H9 (cell line): ENCODE data around the gene KRTAP2-1. TPM values are rescaled to one million over a fixed set of nuclear protein-coding genes. Genes with fewer than 3 reads are reported as not detected.

Experiments
- DNase-seq: peaks from one replicate; pipeline ENCODE4 v3.0.0-alpha.2; 2017
- H2AFZ ChIP-seq: one replicate; pipeline ENCODE4 v1.6.1; 2013; ENCODE audit warnings: mild to moderate bottlenecking, low read length, control low read depth, moderate library complexity
- H2AK5ac ChIP-seq: 2 replicates; pipeline ENCODE4 v1.6.1; 2013; ENCODE audit warnings: low read length, control low read depth, mixed read lengths; ENCODE audit not compliant: insufficient read length
- H2BK120ac ChIP-seq: one replicate; pipeline ENCODE4 v1.6.1; 2013; ENCODE audit warnings: low read depth, mild to moderate bottlenecking, low read length, control low read depth, inconsistent platforms; ENCODE audit not compliant: poor library complexity, severe bottlenecking
- H2BK12ac ChIP-seq: 2 replicates; pipeline ENCODE4 v1.6.1; 2013; ENCODE audit warnings: low read length, control low read depth, mixed read lengths, low read depth; ENCODE audit not compliant: insufficient read length
- H2BK15ac ChIP-seq: 2 replicates; pipeline ENCODE4 v1.6.1; 2013; ENCODE audit warnings: low read depth, low read length, control low read depth
- H2BK20ac ChIP-seq: one replicate; pipeline ENCODE4 v1.6.1; 2013; ENCODE audit warnings: low read depth, mild to moderate bottlenecking, low read length, control low read depth, inconsistent platforms; ENCODE audit not compliant: poor library complexity, severe bottlenecking
- H2BK5ac ChIP-seq: 2 replicates; pipeline ENCODE4 v1.6.1; 2013; ENCODE audit warnings: low read length, control low read depth, mixed read lengths; ENCODE audit not compliant: insufficient read length
- H3K14ac ChIP-seq: 2 replicates; pipeline ENCODE4 v1.6.1; 2013; ENCODE audit warnings: low read length, control low read depth; ENCODE audit not compliant: insufficient read depth
- H3K18ac ChIP-seq: 2 replicates; pipeline ENCODE4 v1.6.1; 2013; ENCODE audit warnings: low read depth, mild to moderate bottlenecking, mixed read lengths, low read length, control low read depth; ENCODE audit not compliant: insufficient read length
- H3K23ac ChIP-seq: 2 replicates; pipeline ENCODE4 v1.6.1; 2013; ENCODE audit warnings: low read length, control low read depth, mixed read lengths, low read depth; ENCODE audit not compliant: insufficient read length
- H3K23me2 ChIP-seq: 2 replicates; pipeline ENCODE4 v1.6.1; 2013; ENCODE audit warnings: low read depth, mild to moderate bottlenecking, mixed read lengths, low read length, control low read depth; ENCODE audit not compliant: insufficient read length, poor library complexity, severe bottlenecking
- H3K27ac ChIP-seq: 2 replicates; pipeline ENCODE4 v1.5.1; 2013; ENCODE audit warnings: low read length, control low read depth, mixed read lengths, low read depth; ENCODE audit not compliant: insufficient read length
- H3K27me3 ChIP-seq: 2 replicates; pipeline ENCODE4 v1.6.1; 2013; ENCODE audit warnings: low read length, control low read depth, inconsistent platforms; ENCODE audit not compliant: insufficient read depth
- H3K4ac ChIP-seq: 2 replicates; pipeline ENCODE4 v1.6.1; 2013; ENCODE audit warnings: low read depth, mild to moderate bottlenecking, control low read depth, inconsistent platforms, low read length, moderate library complexity
- H3K4me1 ChIP-seq: 2 replicates; pipeline ENCODE4 v1.6.1; 2013; ENCODE audit warnings: low read length, control low read depth, inconsistent platforms; ENCODE audit not compliant: insufficient read depth
- H3K4me2 ChIP-seq: 2 replicates; pipeline ENCODE4 v1.6.1; 2013; ENCODE audit warnings: low read length, control low read depth, mixed read lengths; ENCODE audit not compliant: insufficient read length, insufficient read depth
- H3K56ac ChIP-seq: 2 replicates; pipeline ENCODE4 v1.6.1; 2013; ENCODE audit warnings: low read depth, mild to moderate bottlenecking, mixed read lengths, low read length, control low read depth; ENCODE audit not compliant: insufficient read length
- H3K79me1 ChIP-seq: 2 replicates; pipeline ENCODE4 v1.6.1; 2013; ENCODE audit warnings: low read depth, mild to moderate bottlenecking, moderate library complexity, low read length, control low read depth, inconsistent platforms; ENCODE audit not compliant: insufficient read depth, poor library complexity, severe bottlenecking
- H3K79me2 ChIP-seq: 2 replicates; pipeline ENCODE4 v1.6.1; 2013; ENCODE audit warnings: low read length, control low read depth, inconsistent platforms; ENCODE audit not compliant: insufficient read depth
- H3K9ac ChIP-seq: 2 replicates; pipeline ENCODE4 v1.6.1; 2013; ENCODE audit warnings: low read length, control low read depth, mixed read lengths; ENCODE audit not compliant: insufficient read length; ENCODE audit errors: extremely low read depth
- H3K9me3 ChIP-seq: one replicate; pipeline ENCODE4 v1.6.1; 2013; ENCODE audit warnings: low read depth, low read length, inconsistent platforms; ENCODE audit not compliant: control insufficient read depth
- H3T11ph ChIP-seq: one replicate; pipeline ENCODE4 v1.6.1; 2013; ENCODE audit warnings: mild to moderate bottlenecking, low read length, control low read depth, inconsistent platforms
- H4K20me1 ChIP-seq: one replicate; pipeline ENCODE4 v1.6.1; 2013; ENCODE audit not compliant: control insufficient read depth, insufficient read length, insufficient read depth
- H4K5ac ChIP-seq: 2 replicates; pipeline ENCODE4 v1.6.1; 2013; ENCODE audit warnings: low read depth, mild to moderate bottlenecking, mixed read lengths, low read length, control low read depth; ENCODE audit not compliant: insufficient read length
- H4K8ac ChIP-seq: replicated peaks from 2 replicates; pipeline ENCODE4 v1.6.1; 2013; ENCODE audit warnings: low read length, control low read depth, mixed read lengths, low read depth; ENCODE audit not compliant: insufficient read length
- H4K91ac ChIP-seq: 2 replicates; pipeline ENCODE4 v1.6.1; 2013; ENCODE audit warnings: low read depth, mild to moderate bottlenecking, moderate library complexity, mixed read lengths, low read length, control low read depth; ENCODE audit not compliant: insufficient read length
- H3K27ac Mint-ChIP-seq, 3 experiments: 2 replicates in 2 of 3; 3 replicates in 1 of 3; pipeline ENCODE4 v1.8.0; 2020 to 2021; ENCODE audit warnings: mixed read lengths in 3 of 3, mild to moderate bottlenecking in 1 of 3, moderate library complexity in 1 of 3
- H3K27me3 Mint-ChIP-seq: 2 replicates; pipeline ENCODE4 v1.8.0; 2021; ENCODE audit warnings: low read depth, mild to moderate bottlenecking, moderate library complexity, mixed read lengths
- H3K36me3 Mint-ChIP-seq, 3 experiments: 2 replicates in 2 of 3; 3 replicates in 1 of 3; pipeline ENCODE4 v1.8.0; 2020 to 2021; ENCODE audit warnings: low read depth in 3 of 3, mixed read lengths in 3 of 3; ENCODE audit not compliant: insufficient read depth in 1 of 3
- H3K4me1 Mint-ChIP-seq, 2 experiments: 2 replicates each; pipeline ENCODE4 v1.8.0; 2020; ENCODE audit warnings: mixed read lengths in 2 of 2
- H3K4me3 Mint-ChIP-seq, 2 experiments: 2 replicates in 1 of 2; 3 replicates in 1 of 2; pipeline ENCODE4 v1.8.0; 2020 to 2021; ENCODE audit warnings: mild to moderate bottlenecking in 2 of 2, mixed read lengths in 2 of 2, moderate library complexity in 1 of 2
- H3K9me3 Mint-ChIP-seq, 2 experiments: 2 replicates in 1 of 2; 3 replicates in 1 of 2; pipeline ENCODE4 v1.8.0; 2020; ENCODE audit warnings: mild to moderate bottlenecking in 2 of 2, mixed read lengths in 2 of 2, moderate library complexity in 1 of 2
- WGBS: extraction: QIAGEN DNeasy Blood & Tissue Kit; methylation state at CpG from one replicate; pipeline ENCODE4 v1.1.7; 2013; ENCODE audit warnings: missing lambda C conversion rate, low lambda C conversion rate, mixed read lengths; ENCODE audit not compliant: insufficient read length; ENCODE audit errors: extremely low coverage; 5-methylcytosine and 5-hydroxymethylcytosine counted together
- total RNA-seq: library from RNA; stranded (reverse); gene quantifications from 2 replicates; pipeline ENCODE4 v1.2.1, GENCODE V29; 2021
- TF ChIP-seq, protein P1 (sequence below): fragments of 200-600 bp; sonication (generic); conservative IDR thresholded peaks from 3 replicates; pipeline ENCODE4 v1.8.0; 2021; ENCODE audit warnings: antibody characterized with exemption, mild to moderate bottlenecking

KRTAP2-1 gene
- total RNA-seq, 1 experiment from 2014 or later = not detected

DNA sequence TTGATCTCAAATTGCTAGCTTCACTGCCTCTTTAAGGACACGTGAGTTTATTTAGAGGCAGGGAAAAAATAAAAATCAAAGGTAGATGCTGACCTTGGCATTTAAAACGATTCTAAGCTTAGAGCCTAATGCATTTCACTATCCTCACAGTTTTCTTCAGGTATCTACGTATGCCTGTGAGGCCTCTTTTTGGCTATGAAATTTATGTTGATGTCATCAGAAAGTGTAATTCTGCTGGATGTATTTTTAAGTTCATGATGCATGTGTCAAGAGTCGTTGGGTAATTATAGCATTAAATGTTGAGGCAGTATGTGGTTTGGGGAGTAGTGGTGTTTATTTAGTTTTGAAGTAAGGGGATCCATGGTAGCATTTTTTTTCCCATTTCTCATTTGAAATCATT is 43.2 kb downstream of the KRTAP2-1 start:
- H2BK5ac ChIP-seq = no peak overlapping the region
- H3K23ac ChIP-seq = no peak overlapping the region
- H4K5ac ChIP-seq = no peak overlapping the region
- H3K4ac ChIP-seq = no peak overlapping the region
- no peak overlapping the region for H3K56ac ChIP-seq
- no peak overlapping the region for H2BK20ac ChIP-seq
- no peak overlapping the region for H3K4me2 ChIP-seq
- TF ChIP-seq, protein P1, sequence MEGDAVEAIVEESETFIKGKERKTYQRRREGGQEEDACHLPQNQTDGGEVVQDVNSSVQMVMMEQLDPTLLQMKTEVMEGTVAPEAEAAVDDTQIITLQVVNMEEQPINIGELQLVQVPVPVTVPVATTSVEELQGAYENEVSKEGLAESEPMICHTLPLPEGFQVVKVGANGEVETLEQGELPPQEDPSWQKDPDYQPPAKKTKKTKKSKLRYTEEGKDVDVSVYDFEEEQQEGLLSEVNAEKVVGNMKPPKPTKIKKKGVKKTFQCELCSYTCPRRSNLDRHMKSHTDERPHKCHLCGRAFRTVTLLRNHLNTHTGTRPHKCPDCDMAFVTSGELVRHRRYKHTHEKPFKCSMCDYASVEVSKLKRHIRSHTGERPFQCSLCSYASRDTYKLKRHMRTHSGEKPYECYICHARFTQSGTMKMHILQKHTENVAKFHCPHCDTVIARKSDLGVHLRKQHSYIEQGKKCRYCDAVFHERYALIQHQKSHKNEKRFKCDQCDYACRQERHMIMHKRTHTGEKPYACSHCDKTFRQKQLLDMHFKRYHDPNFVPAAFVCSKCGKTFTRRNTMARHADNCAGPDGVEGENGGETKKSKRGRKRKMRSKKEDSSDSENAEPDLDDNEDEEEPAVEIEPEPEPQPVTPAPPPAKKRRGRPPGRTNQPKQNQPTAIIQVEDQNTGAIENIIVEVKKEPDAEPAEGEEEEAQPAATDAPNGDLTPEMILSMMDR = no peak
- no peak for DNase-seq
- H2AK5ac ChIP-seq = no peak overlapping the region
- Mint-ChIP-seq H3K36me3 (no peaks in the 10 kb centered on the region), H3K4me3 (no peak overlapping the region), H3K27ac (no peak overlapping the region), H3K4me1 (peaks cover 10 to 12% of the 10 kb centered on the region in 2 experiments), H3K27me3 (no peaks in the 10 kb centered on the region), H3K9me3 (no peaks in the 10 kb centered on the region)
- H2BK120ac ChIP-seq = no peak overlapping the region
- no peak overlapping the region for H4K91ac ChIP-seq
- no peak overlapping the region for H3K18ac ChIP-seq
- no peaks in the 10 kb centered on the region for H3K23me2 ChIP-seq
- no peak overlapping the region for H2BK12ac ChIP-seq
- H3K9me3 ChIP-seq = no peaks in the 10 kb centered on the region
- H3K14ac ChIP-seq = no peak overlapping the region
- H4K20me1 ChIP-seq = no peaks in the 10 kb centered on the region
- no peak overlapping the region for H3T11ph ChIP-seq
- H4K8ac ChIP-seq = no peak overlapping the region
- H3K79me2 ChIP-seq = no peaks in the 10 kb centered on the region
- H3K9ac ChIP-seq = no peak overlapping the region
- H3K79me1 ChIP-seq = no peaks in the 10 kb centered on the region
- no peak overlapping the region for H2AFZ ChIP-seq
- H2BK15ac ChIP-seq = no peak overlapping the region
- H3K27me3 ChIP-seq = no peaks in the 10 kb centered on the region
- WGBS = 100% methylated on average over 1 of the region's 4 CpGs
- no peak overlapping the region for H3K27ac ChIP-seq
- H3K4me1 ChIP-seq = peaks cover 3% of the 10 kb centered on the region; the same call in 1 of the 2 replicates
